Measurements from ENCODE around the gene NXPH1.

DNA sequence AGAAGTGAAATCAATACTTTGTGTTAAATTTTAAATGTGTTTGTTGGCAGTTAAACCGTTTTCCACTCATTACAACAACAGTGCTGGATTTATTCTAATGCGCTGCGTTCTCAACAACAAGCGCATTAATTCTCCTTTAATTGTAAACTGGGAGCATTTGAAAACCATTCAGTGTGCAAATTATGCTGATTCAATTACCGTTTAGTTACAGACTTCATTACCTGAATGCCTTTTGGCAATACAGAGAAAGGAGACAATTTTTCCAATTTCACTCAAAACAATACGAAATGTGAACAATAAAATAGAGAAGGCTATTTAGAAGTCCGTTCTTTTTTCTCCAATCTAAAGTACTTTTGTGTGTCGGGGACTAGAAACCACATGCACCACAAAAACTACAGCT is 4.2 kb downstream of the NXPH1 start:
- TF ChIP-seq EZH2 (IDR thresholded peaks at IDR 0.05; ENCODE audit: insufficient read depth, poor library complexity, severe bottlenecking) (no peak), EZH2phosphoT487 (IDR thresholded peaks at IDR 0.05; ENCODE audit: insufficient read depth, low read depth) (no peak)
